ENCODE data around the gene KRTAP2-1. TPM values are rescaled to one million over a fixed set of nuclear protein-coding genes. Genes with fewer than 3 reads are reported as not detected.

The KRTAP2-1 gene
- total RNA-seq, 4 donors from 2014 or later, result not detected

GRCh38 chr17:41018541-41018940 is 28.6 kb downstream of the KRTAP2-1 start:
- Histone ChIP-seq H3K4me1 (no peaks in the 10 kb centered on the region), H3K27ac (no peak overlapping the region), H3K9me3 (no peaks in the 10 kb centered on the region), H3K4me3 (no peak overlapping the region), H3K36me3 (no peaks in the 10 kb centered on the region), H3K27me3 (no peaks in the 10 kb centered on the region)
- DNase-seq, result no peak
- intact Hi-C loops (cut with DNase I; ENCODE audit: low total_unique reads), result no loop called here
- no peak for TF ChIP-seq CTCF (IDR thresholded peaks at IDR 0.05)
- no peak for TF ChIP-seq POLR2A (IDR thresholded peaks at IDR 0.05)

GRCh38 chr17:41016578-41017215 is 30.4 kb downstream of the KRTAP2-1 start:
- intact Hi-C loops (cut with DNase I; ENCODE audit: low total_unique reads), result no loop called here
- H3K27me3 ChIP-seq, result no peaks in the 10 kb centered on the region
- H3K36me3 ChIP-seq, result no peaks in the 10 kb centered on the region
- no peak overlapping the region for H3K4me3 ChIP-seq
- DNase-seq, result no peak
- H3K4me1 ChIP-seq, result no peaks in the 10 kb centered on the region
- no peak for TF ChIP-seq CTCF (IDR thresholded peaks at IDR 0.05)
- TF ChIP-seq POLR2A (IDR thresholded peaks at IDR 0.05), result no peak
- H3K27ac ChIP-seq, result no peak overlapping the region
- no peaks in the 10 kb centered on the region for H3K9me3 ChIP-seq

- intact Hi-C loops (cut with DNase I; ENCODE audit: low total_unique reads), result no loop called here
Observed at GRCh38 chr17:41015454-41015853, 31.7 kb downstream of the KRTAP2-1 start.

GRCh38 chr17:41013606-41014005 is 33.5 kb downstream of the KRTAP2-1 start:
- intact Hi-C loops (cut with DNase I; ENCODE audit: low total_unique reads), result no loop called here

More at GRCh38 chr17:41015454-41015853, 31.7 kb downstream of the KRTAP2-1 start:
- Histone ChIP-seq H3K27ac (no peak overlapping the region), H3K9me3 (no peaks in the 10 kb centered on the region), H3K36me3 (no peaks in the 10 kb centered on the region), H3K27me3 (no peaks in the 10 kb centered on the region), H3K4me1 (no peaks in the 10 kb centered on the region), H3K4me3 (no peak overlapping the region)
- TF ChIP-seq CTCF (IDR thresholded peaks at IDR 0.05) (no peak), POLR2A (IDR thresholded peaks at IDR 0.05) (no peak)
- no peak for DNase-seq

GRCh38 chr17:41013181-41013580 is 33.9 kb downstream of the KRTAP2-1 start:
- TF ChIP-seq POLR2A (IDR thresholded peaks at IDR 0.05), result no peak
- no peak for TF ChIP-seq CTCF (IDR thresholded peaks at IDR 0.05)
- intact Hi-C loops (cut with DNase I; ENCODE audit: low total_unique reads), result no loop called here
- DNase-seq, result no peak
- H3K4me1 ChIP-seq, result no peaks in the 10 kb centered on the region
- H3K27me3 ChIP-seq, result no peaks in the 10 kb centered on the region
- H3K4me3 ChIP-seq, result no peak overlapping the region
- no peaks in the 10 kb centered on the region for H3K36me3 ChIP-seq
- no peaks in the 10 kb centered on the region for H3K9me3 ChIP-seq
- no peak overlapping the region for H3K27ac ChIP-seq

More at GRCh38 chr17:41013606-41014005, 33.5 kb downstream of the KRTAP2-1 start:
- Histone ChIP-seq H3K4me1 (no peaks in the 10 kb centered on the region), H3K36me3 (no peaks in the 10 kb centered on the region), H3K27me3 (no peaks in the 10 kb centered on the region), H3K27ac (no peak overlapping the region), H3K9me3 (no peaks in the 10 kb centered on the region), H3K4me3 (no peak overlapping the region)
- no peak for DNase-seq
- TF ChIP-seq CTCF (IDR thresholded peaks at IDR 0.05), result no peak
